Body of pancreas (tissue), 4 donors: Measurements from ENCODE around the gene DPYSL4. TPM values are rescaled to one million over a fixed set of nuclear protein-coding genes. Genes with fewer than 3 reads are reported as not detected.

Experiments used
- ATAC-seq: fragments of 150-250 bp; one replicate; pipeline ENCODE4 v1.9.1; 2016
- DNase-seq, 4 donors: peaks; one replicate each; pipeline ENCODE4 v3.0.0-alpha.2; 2019
- H3K27ac ChIP-seq, 4 donors: fragments of 200-600 bp; sonication (generic); 1 replicate in 3 of 4; 2 replicates in 1 of 4; pipeline versions ENCODE4 v1.5.1 to v1.6.1; 2016 to 2019; ENCODE audit warnings: mild to moderate bottlenecking in 1 of 4, mixed read lengths in 1 of 4, moderate library complexity in 1 of 4
- H3K27me3 ChIP-seq, 2 donors: fragments of 200-600 bp; sonication (generic); one replicate each; pipeline ENCODE4 v1.6.0; 2016; ENCODE audit warnings: mild to moderate bottlenecking in 1 of 2
- H3K36me3 ChIP-seq, 2 donors: fragments of 200-600 bp; sonication (generic); replicated peaks in 1 of 2; 2 replicates each; pipeline ENCODE4 v1.5.1; 2016; ENCODE audit warnings: low read depth in 2 of 2; ENCODE audit not compliant: insufficient read depth in 1 of 2
- H3K4me1 ChIP-seq: fragments of 200-600 bp; sonication (generic); one replicate; pipeline ENCODE4 v1.6.0; 2016
- H3K4me3 ChIP-seq, 2 donors: fragments of 200-600 bp; sonication (generic); 1 replicate in 1 of 2; 2 replicates in 1 of 2; pipeline ENCODE4 v1.5.1; 2016 to 2019
- H3K9me3 ChIP-seq, 3 donors: fragments of 200-600 bp; sonication (generic); 1 replicate in 2 of 3; 2 replicates in 1 of 3; pipeline ENCODE4 v1.5.1; 2016
- CTCF ChIP-seq, 7 experiments: fragments of 450-650 bp in 4 of 7; fragments of 200-600 bp in 3 of 7; sonication (generic) in 3 of 7; IDR thresholded peaks; one replicate each; pipeline ENCODE4 v1.5.1; 2016 to 2019; ENCODE audit warnings: antibody characterized with exemption in 7 of 7
- POLR2A ChIP-seq, 3 donors: fragments of 450-650 bp; IDR thresholded peaks; one replicate each; pipeline ENCODE4 v1.6.1; 2016; ENCODE audit warnings: antibody characterized with exemption in 3 of 3, mild to moderate bottlenecking in 2 of 3
- WGBS, 2 donors: methylation state at CpG; one replicate each; pipeline ENCODE4 v1.1.5; 2017; 5-methylcytosine and 5-hydroxymethylcytosine counted together
- intact Hi-C: fragments of 100-400 bp; cut with DNase I; formaldehyde crosslinking; loops from one replicate; pipeline ENCODE4 v1.15.1; 2023
- total RNA-seq, 2 donors: library from RNA; depleted of rRNA; stranded (reverse); fragments of >200 nt; gene quantifications; one replicate each; pipeline ENCODE4 v1.1.0, GENCODE V29; 2016

The DPYSL4 gene
- total RNA-seq, 2 donors from 2014 or later = 0.52 TPM; not detected in 1

GRCh38 chr10:132205650-132206376 is 19.1 kb downstream of the DPYSL4 start:
- Histone ChIP-seq H3K9me3 (no peaks in the 10 kb centered on the region), H3K27me3 (no peaks in the 10 kb centered on the region), H3K36me3 (no peaks in the 10 kb centered on the region), H3K4me1 (no peaks in the 10 kb centered on the region), H3K4me3 (no peak overlapping the region), H3K27ac (no peak overlapping the region)
- DNase-seq (no peak), ATAC-seq (no peak)
- TF ChIP-seq CTCF (IDR thresholded peaks at IDR 0.05) (no peak), POLR2A (IDR thresholded peaks at IDR 0.05) (no peak)
- intact Hi-C loops = no loop called here
- 79 to 89% methylated on average over 11 to 36 of the region's 37 CpGs for WGBS, 2 donors

GRCh38 chr10:132206377-132206745 is 19.6 kb downstream of the DPYSL4 start:
- Histone ChIP-seq H3K27me3 (no peaks in the 10 kb centered on the region), H3K27ac (no peak overlapping the region), H3K9me3 (no peaks in the 10 kb centered on the region), H3K36me3 (no peaks in the 10 kb centered on the region), H3K4me3 (no peak overlapping the region), H3K4me1 (no peaks in the 10 kb centered on the region)
- WGBS, 2 donors = 82 to 85% methylated on average over 10 to 11 of the region's 11 CpGs
- intact Hi-C loops = no loop called here
- DNase-seq = no peak
- TF ChIP-seq POLR2A (IDR thresholded peaks at IDR 0.05) (no peak), CTCF (IDR thresholded peaks at IDR 0.05) (no peak)
- ATAC-seq = no peak

- no peak for ATAC-seq
- Histone ChIP-seq H3K9me3 (no peaks in the 10 kb centered on the region), H3K4me1 (no peaks in the 10 kb centered on the region), H3K27ac (no peak overlapping the region), H3K27me3 (no peaks in the 10 kb centered on the region), H3K36me3 (no peaks in the 10 kb centered on the region), H3K4me3 (no peak overlapping the region)
- no peak for TF ChIP-seq CTCF (IDR thresholded peaks at IDR 0.05)
- TF ChIP-seq POLR2A (IDR thresholded peaks at IDR 0.05) = no peak
- intact Hi-C loops = no loop called here
- DNase-seq = no peak
- 69 to 81% methylated on average over 9 to 29 of the region's 29 CpGs for WGBS, 2 donors
Measured at GRCh38 chr10:132206806-132207535, 20.2 kb downstream of the DPYSL4 start.

- Histone ChIP-seq H3K9me3 (no peaks in the 10 kb centered on the region), H3K36me3 (no peaks in the 10 kb centered on the region), H3K4me1 (no peaks in the 10 kb centered on the region), H3K27ac (no peak overlapping the region), H3K4me3 (no peak overlapping the region), H3K27me3 (no peaks in the 10 kb centered on the region)
- DNase-seq (no peak), ATAC-seq (no peak)
- intact Hi-C loops = no loop called here
- TF ChIP-seq CTCF (IDR thresholded peaks at IDR 0.05) = no peak
- 77 to 87% methylated on average over 10 to 48 of the region's 48 CpGs for WGBS, 2 donors
Measured at GRCh38 chr10:132207536-132208461, 21.1 kb downstream of the DPYSL4 start.
